Prostate gland (tissue), 2 donors: ENCODE measurements around the gene APOBR.

Experiments
- POLR2A ChIP-seq: fragments of 450-650 bp; IDR thresholded peaks from one replicate; pipeline ENCODE4 v1.6.1; 2016; ENCODE audit warnings: antibody characterized with exemption, mild to moderate bottlenecking
- POLR2AphosphoS5 ChIP-seq: sonication (generic); formaldehyde crosslinking; IDR thresholded peaks from one replicate; pipeline ENCODE4 v1.6.1; 2017; ENCODE audit warnings: antibody characterized with exemption
- TF ChIP-seq, protein P1 (sequence below), 4 experiments: fragments of 200-600 bp in 2 of 4; fragments of 450-650 bp in 2 of 4; sonication (generic) in 2 of 4; IDR thresholded peaks; 1 replicate in 3 of 4; 2 replicates in 1 of 4; pipeline ENCODE4 v1.5.1; 2016 to 2019; ENCODE audit warnings: antibody characterized with exemption in 4 of 4, mild to moderate bottlenecking in 2 of 4, moderate library complexity in 2 of 4

DNA sequence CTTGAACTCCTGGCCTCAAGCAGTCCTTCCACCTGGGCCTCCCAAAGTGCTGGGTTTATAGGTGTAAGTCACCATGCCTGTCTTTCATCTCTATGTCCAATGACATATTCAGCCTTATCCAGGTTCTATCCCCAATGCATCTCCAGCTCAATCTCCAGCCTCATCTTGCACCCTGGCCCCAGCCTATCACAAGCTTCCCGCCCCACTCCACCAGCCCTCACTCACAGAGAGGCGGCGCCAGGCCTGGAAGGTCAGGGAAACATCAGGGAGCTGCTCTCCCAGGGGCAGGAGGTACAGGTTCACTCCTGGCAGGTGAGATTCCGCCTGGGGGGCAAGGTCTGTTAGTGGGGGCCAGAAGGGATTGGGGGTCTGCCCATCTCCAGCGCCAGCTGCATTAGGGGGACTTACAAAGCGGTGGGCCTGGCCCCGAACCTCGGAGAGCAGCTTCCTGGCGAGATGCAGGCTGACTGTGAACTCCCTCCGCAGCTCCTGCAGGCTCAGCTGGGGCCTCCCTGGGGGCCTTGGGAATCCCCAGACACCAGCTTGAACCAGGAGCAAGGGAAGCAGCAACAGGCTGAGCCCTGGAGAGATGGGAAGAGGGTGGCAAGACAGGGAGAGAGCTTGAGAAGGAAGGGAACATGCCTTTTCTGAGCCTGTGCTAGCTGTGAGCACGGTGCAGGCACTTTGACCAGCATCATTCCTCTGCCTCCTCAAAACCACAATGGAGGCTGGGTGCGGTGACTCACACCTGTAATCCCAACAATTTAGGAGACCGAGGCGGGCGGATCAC is 9.2 kb downstream of the APOBR start:
- TF ChIP-seq, protein P1, sequence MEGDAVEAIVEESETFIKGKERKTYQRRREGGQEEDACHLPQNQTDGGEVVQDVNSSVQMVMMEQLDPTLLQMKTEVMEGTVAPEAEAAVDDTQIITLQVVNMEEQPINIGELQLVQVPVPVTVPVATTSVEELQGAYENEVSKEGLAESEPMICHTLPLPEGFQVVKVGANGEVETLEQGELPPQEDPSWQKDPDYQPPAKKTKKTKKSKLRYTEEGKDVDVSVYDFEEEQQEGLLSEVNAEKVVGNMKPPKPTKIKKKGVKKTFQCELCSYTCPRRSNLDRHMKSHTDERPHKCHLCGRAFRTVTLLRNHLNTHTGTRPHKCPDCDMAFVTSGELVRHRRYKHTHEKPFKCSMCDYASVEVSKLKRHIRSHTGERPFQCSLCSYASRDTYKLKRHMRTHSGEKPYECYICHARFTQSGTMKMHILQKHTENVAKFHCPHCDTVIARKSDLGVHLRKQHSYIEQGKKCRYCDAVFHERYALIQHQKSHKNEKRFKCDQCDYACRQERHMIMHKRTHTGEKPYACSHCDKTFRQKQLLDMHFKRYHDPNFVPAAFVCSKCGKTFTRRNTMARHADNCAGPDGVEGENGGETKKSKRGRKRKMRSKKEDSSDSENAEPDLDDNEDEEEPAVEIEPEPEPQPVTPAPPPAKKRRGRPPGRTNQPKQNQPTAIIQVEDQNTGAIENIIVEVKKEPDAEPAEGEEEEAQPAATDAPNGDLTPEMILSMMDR (IDR thresholded peaks at IDR 0.05), result no peak
- no peak for TF ChIP-seq POLR2AphosphoS5
- no peak for TF ChIP-seq POLR2A
